Gastroesophageal sphincter (tissue), 4 donors: ENCODE data around the gene MEOX1. TPM values are rescaled to one million over a fixed set of nuclear protein-coding genes. Genes with fewer than 3 reads are reported as not detected.

Source experiments
- ATAC-seq: fragments of 150-250 bp; one replicate; pipeline ENCODE4 v1.9.1; 2016; ENCODE audit warnings: mild to moderate bottlenecking, moderate library complexity
- H3K27ac ChIP-seq, 4 donors: fragments of 200-600 bp; sonication (generic) in 3 of 4; 1 replicate in 3 of 4; 2 replicates in 1 of 4; pipeline ENCODE4 v1.5.1; 2016 to 2019
- H3K27me3 ChIP-seq: fragments of 200-600 bp; sonication (generic); one replicate; pipeline ENCODE4 v1.5.1; 2019
- H3K36me3 ChIP-seq, 2 donors: fragments of 200-600 bp; sonication (generic); one replicate each; pipeline ENCODE4 v1.5.1; 2019; ENCODE audit warnings: control low read depth in 1 of 2
- H3K4me1 ChIP-seq, 3 donors: fragments of 200-600 bp; sonication (generic); 1 replicate in 2 of 3; 2 replicates in 1 of 3; pipeline ENCODE4 v1.5.1; 2016 to 2019; ENCODE audit warnings: control low read depth in 2 of 3
- H3K4me3 ChIP-seq, 2 donors: fragments of 200-600 bp; sonication (generic); one replicate each; pipeline ENCODE4 v1.5.1; 2019; ENCODE audit warnings: mild to moderate bottlenecking in 1 of 2, moderate library complexity in 1 of 2
- H3K9me3 ChIP-seq, 3 donors: fragments of 200-600 bp; sonication (generic); one replicate each; pipeline ENCODE4 v1.5.1; 2017 to 2019; ENCODE audit warnings: control low read depth in 2 of 3
- CTCF ChIP-seq, 4 experiments: fragments of 200-600 bp in 2 of 4; fragments of 450-650 bp in 2 of 4; sonication (generic) in 1 of 4; IDR thresholded peaks; one replicate each; pipeline ENCODE4 v1.5.1; 2017 to 2019; ENCODE audit warnings: antibody characterized with exemption in 4 of 4, mild to moderate bottlenecking in 2 of 4, moderate library complexity in 2 of 4
- EP300 ChIP-seq: sonication (generic); formaldehyde crosslinking; IDR thresholded peaks from one replicate; pipeline ENCODE4 v1.6.1; 2017; ENCODE audit warnings: antibody characterized with exemption, mild to moderate bottlenecking
- POLR2A ChIP-seq, 2 donors: fragments of 450-650 bp; IDR thresholded peaks; one replicate each; pipeline ENCODE4 v1.6.1; 2017; ENCODE audit warnings: antibody characterized with exemption in 2 of 2, mild to moderate bottlenecking in 2 of 2, moderate library complexity in 1 of 2
- POLR2AphosphoS5 ChIP-seq: sonication (generic); formaldehyde crosslinking; IDR thresholded peaks from one replicate; pipeline ENCODE4 v1.6.1; 2017; ENCODE audit warnings: antibody characterized with exemption
- whole genome bisulfite sequencing, 2 donors: methylation state at CpG; one replicate each; pipeline ENCODE4 v1.1.5; 2018; ENCODE audit warnings: low coverage in 1 of 2; 5-methylcytosine and 5-hydroxymethylcytosine counted together
- total RNA-seq, 4 donors: library from RNA; depleted of rRNA; stranded (reverse); fragments of >200 nt; gene quantifications; one replicate each; pipeline ENCODE4 v1.1.0, GENCODE V29; 2016

The MEOX1 gene
- total RNA-seq, 4 donors from 2014 or later, result 5.3 to 11.8 (median 7.6) TPM

- H3K9me3 ChIP-seq, result no peaks in the 10 kb centered on the region
- peaks cover 14% of the 10 kb centered on the region for H3K27me3 ChIP-seq
- H3K4me3 ChIP-seq, result no peak overlapping the region
- H3K36me3 ChIP-seq, result no peaks in the 10 kb centered on the region
- WGBS, 2 donors, result 62 to 85% methylated on average over 5 to 7 of the region's 8 CpGs
- no peak for ATAC-seq
- H3K27ac ChIP-seq, result peak overlapping the region in 2 of 4 donors; percentile 30 to 44
- TF ChIP-seq CTCF (IDR thresholded peaks at IDR 0.05), result no peak
- TF ChIP-seq POLR2AphosphoS5, result no peak
- no peak for TF ChIP-seq POLR2A (IDR thresholded peaks at IDR 0.05)
- no peak for TF ChIP-seq EP300
- H3K4me1 ChIP-seq, result peaks cover 0 to 18% (median 0%) of the 10 kb centered on the region in 3 donors
Observed at GRCh38 chr17:43640491-43641252, 21.1 kb downstream of the MEOX1 start.

- TF ChIP-seq CTCF (IDR thresholded peaks at IDR 0.05), result no peak
- no peak for TF ChIP-seq POLR2AphosphoS5
- TF ChIP-seq EP300, result no peak
- H3K4me1 ChIP-seq, result peaks cover 0 to 24% (median 0%) of the 10 kb centered on the region in 3 donors
- no peaks in the 10 kb centered on the region for H3K27me3 ChIP-seq
- ATAC-seq, result no peak
- no peaks in the 10 kb centered on the region for H3K36me3 ChIP-seq
- no peaks in the 10 kb centered on the region for H3K9me3 ChIP-seq
- WGBS, 2 donors, result 75 to 81% methylated on average over 7 to 13 of the region's 13 CpGs
- no peak overlapping the region for H3K27ac ChIP-seq
- H3K4me3 ChIP-seq, result no peak overlapping the region
Observed at GRCh38 chr17:43637563-43638323, 24.0 kb downstream of the MEOX1 start.

- ATAC-seq, result no peak
- 86% methylated on average over 4 of the region's 5 CpGs; no CpG with 5 or more reads in 1 of the 2 donors for WGBS, 2 donors
- no peak for TF ChIP-seq EP300
- no peak for TF ChIP-seq POLR2AphosphoS5
- TF ChIP-seq CTCF (IDR thresholded peaks at IDR 0.05), result no peak
- no peak for TF ChIP-seq POLR2A (IDR thresholded peaks at IDR 0.05)
Observed at GRCh38 chr17:43636426-43636825, 25.3 kb downstream of the MEOX1 start.

GRCh38 chr17:43634591-43635125 is 27.1 kb downstream of the MEOX1 start:
- TF ChIP-seq EP300, result no peak
- TF ChIP-seq POLR2A (IDR thresholded peaks at IDR 0.05), result no peak
- TF ChIP-seq CTCF (IDR thresholded peaks at IDR 0.05), result no peak
- no peak for TF ChIP-seq POLR2AphosphoS5
- Histone ChIP-seq H3K4me1 (peaks cover 0 to 11% (median 0%) of the 10 kb centered on the region in 3 donors), H3K4me3 (no peak overlapping the region), H3K36me3 (no peaks in the 10 kb centered on the region), H3K27ac (peak overlapping the region in 1 of 4 donors; percentile 47), H3K9me3 (no peaks in the 10 kb centered on the region), H3K27me3 (no peaks in the 10 kb centered on the region)
- 15 to 20% methylated on average over 2 to 4 of the region's 13 CpGs for WGBS, 2 donors
- peak; percentile 20 for ATAC-seq

More at GRCh38 chr17:43636426-43636825, 25.3 kb downstream of the MEOX1 start:
- Histone ChIP-seq H3K4me3 (no peak overlapping the region), H3K36me3 (no peaks in the 10 kb centered on the region), H3K27me3 (no peaks in the 10 kb centered on the region), H3K4me1 (peaks cover 0 to 18% (median 0%) of the 10 kb centered on the region in 3 donors), H3K9me3 (no peaks in the 10 kb centered on the region), H3K27ac (no peak overlapping the region)
